Activated naive CD8-positive, alpha-beta T cell treated with anti-CD3 and anti-CD28 coated beads, Interleukin-2, amount 10 ng/mL, durations not matched to agents 7 days and 5 days (primary cell): Measurements from ENCODE around the gene STK40. TPM values are rescaled to one million over a fixed set of nuclear protein-coding genes. Genes with fewer than 3 reads are reported as not detected.

ENCODE experiments used
- ATAC-seq: fragments of 150-1000 bp; cut with Tn5 transposase; one replicate; pipeline ENCODE4 v1.10.0; 2021; ENCODE audit warnings: low read depth, moderate library complexity
- POLR2A ChIA-PET: fragments of 350-600 bp; sonication (Branson Sonifier 250); formaldehyde crosslinking; loops from one replicate; lab custom pipeline; 2021; ENCODE audit warnings: antibody characterized with exemption; lab: Charles Lee
- DNase-seq: peaks from one replicate; pipeline ENCODE4 v3.0.0; 2021
- H3K27ac Mint-ChIP-seq: one replicate; pipeline ENCODE4 v1.8.0; 2022; ENCODE audit warnings: mild to moderate bottlenecking, mixed read lengths
- H3K27me3 Mint-ChIP-seq: one replicate; pipeline ENCODE4 v1.8.0; 2022; ENCODE audit warnings: mild to moderate bottlenecking, moderate library complexity, mixed read lengths
- H3K36me3 Mint-ChIP-seq: one replicate; pipeline ENCODE4 v1.8.0; 2021; ENCODE audit warnings: mild to moderate bottlenecking, mixed read lengths
- H3K4me1 Mint-ChIP-seq: one replicate; pipeline ENCODE4 v1.8.0; 2021; ENCODE audit warnings: mixed read lengths
- H3K4me3 Mint-ChIP-seq: one replicate; pipeline ENCODE4 v1.8.0; 2022; ENCODE audit warnings: mild to moderate bottlenecking, moderate library complexity, mixed read lengths
- H3K9me3 Mint-ChIP-seq: one replicate; pipeline ENCODE4 v1.8.0; 2021; ENCODE audit warnings: mixed read lengths
- total RNA-seq, 2 experiments: library from RNA; stranded (reverse); gene quantifications; one replicate each; pipeline ENCODE4 v1.2.3, GENCODE V29; 2021

Gene STK40
- 10 to 100 TPM; 59.5 to 64.7 TPM for total RNA-seq

DNA sequence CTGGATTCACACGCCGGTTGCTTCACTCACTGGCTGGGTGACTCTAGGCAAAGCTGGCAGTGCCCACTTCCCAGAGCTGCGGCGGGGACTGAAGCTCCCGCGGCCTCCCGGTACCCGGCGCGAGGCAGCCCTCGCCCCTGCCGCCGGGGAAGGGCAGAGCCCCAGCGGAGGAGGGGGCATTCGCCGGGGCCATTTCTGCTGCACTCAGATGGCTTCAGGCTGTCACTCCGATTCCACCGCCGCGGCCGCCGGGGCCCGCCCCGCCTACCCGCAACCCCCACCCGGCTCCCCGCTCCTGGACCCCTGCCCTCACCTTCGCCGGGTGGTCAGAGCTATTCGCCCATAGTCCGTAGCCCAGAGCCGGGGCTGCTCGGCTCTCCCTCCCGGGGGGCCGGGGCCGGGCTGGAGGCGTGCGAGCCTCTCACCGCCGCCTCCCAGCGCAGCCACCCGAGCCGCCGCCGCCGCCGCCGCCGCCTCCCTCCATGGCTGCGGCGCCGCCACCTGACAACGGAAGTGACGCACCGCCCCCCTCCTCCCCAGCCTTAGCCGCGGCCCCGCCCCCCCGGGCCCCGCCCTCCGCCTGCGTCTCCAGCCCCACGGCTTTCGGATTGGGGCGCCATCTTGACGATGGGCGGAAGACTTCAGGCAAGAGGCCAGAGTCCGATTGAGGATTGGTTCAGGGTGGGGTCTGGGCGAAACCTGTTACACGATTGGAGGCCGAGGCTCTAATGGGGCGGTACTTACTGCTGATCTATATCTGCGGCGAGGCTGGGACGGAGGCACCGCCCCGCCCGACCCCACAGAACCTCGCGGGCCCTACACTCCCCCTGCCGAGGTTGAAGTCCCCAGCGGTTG is at the start of gene STK40:
TSS of gene STK40 (minus strand) at position 515 of the 855 bp plus-strand sequence. CDS start 24,592 bp downstream, outside the sequence.
- POLR2A ChIA-PET = interaction anchor here (0.8 to 6.6 kb wide), 31 partner anchors 9 to 616 kb away, joined by 3 to 105 read pairs (median 4); partner anchors contain the start of genes CLSPN, EVA1B, LSM10 and MAP7D1
- H3K27me3 Mint-ChIP-seq = no peaks in the 10 kb centered on the region

DNA sequence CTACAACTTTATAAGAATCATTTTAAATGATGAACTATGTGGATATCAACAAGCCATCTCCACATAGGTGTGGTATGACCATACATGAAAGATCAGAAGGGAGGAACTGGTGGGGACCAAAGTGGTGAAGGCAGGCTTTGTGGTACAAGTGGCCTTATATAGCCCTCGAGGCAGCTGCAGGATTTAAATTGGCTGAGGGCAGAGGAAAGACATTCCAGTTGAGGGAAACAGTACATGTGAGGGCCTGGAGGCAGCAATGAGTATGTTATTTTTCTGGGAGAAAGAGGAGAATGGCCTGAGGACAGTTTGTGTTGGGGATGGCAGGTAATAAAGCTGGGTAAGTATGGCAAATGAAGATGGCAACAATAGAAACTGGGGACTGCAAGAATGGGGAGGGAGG is 47.4 kb upstream of the STK40 start:
- DNase-seq (no peak), ATAC-seq (no peak)
- no peak overlapping the region for H3K27ac Mint-ChIP-seq
- H3K9me3 Mint-ChIP-seq = no peaks in the 10 kb centered on the region
- H3K27me3 Mint-ChIP-seq = peaks cover 4% of the 10 kb centered on the region
- peaks cover 8% of the 10 kb centered on the region for H3K4me1 Mint-ChIP-seq
- no peaks in the 10 kb centered on the region for H3K36me3 Mint-ChIP-seq
- POLR2A ChIA-PET = no interaction called here
- H3K4me3 Mint-ChIP-seq = no peak overlapping the region

More for the DNA sequence above, at the start of gene STK40:
- DNase-seq = peak; percentile 93
- no peaks in the 10 kb centered on the region for H3K9me3 Mint-ChIP-seq
- peak; percentile 89 for ATAC-seq
- H3K4me1 Mint-ChIP-seq = peaks cover 33% of the 10 kb centered on the region
- peaks cover 10% of the 10 kb centered on the region for H3K36me3 Mint-ChIP-seq
- H3K4me3 Mint-ChIP-seq = peak within 1 kb of the TSS; percentile 89
- peak within 1 kb of the TSS; percentile 96 for H3K27ac Mint-ChIP-seq

- ATAC-seq = no peak
- Mint-ChIP-seq H3K27me3 (peaks cover 4% of the 10 kb centered on the region), H3K9me3 (no peaks in the 10 kb centered on the region), H3K27ac (no peak overlapping the region), H3K36me3 (no peaks in the 10 kb centered on the region), H3K4me3 (no peak overlapping the region), H3K4me1 (peaks cover 8% of the 10 kb centered on the region)
- no peak for DNase-seq
- POLR2A ChIA-PET = no interaction called here
Observed at GRCh38 chr1:36432616-36433015, 46.9 kb upstream of the STK40 start.

- Mint-ChIP-seq H3K27ac (no peak overlapping the region), H3K36me3 (no peaks in the 10 kb centered on the region), H3K9me3 (no peaks in the 10 kb centered on the region), H3K4me3 (no peak overlapping the region), H3K27me3 (peaks cover 2% of the 10 kb centered on the region), H3K4me1 (peaks cover 6% of the 10 kb centered on the region)
- no peak for DNase-seq
- no peak for ATAC-seq
- POLR2A ChIA-PET = no interaction called here
Observed at GRCh38 chr1:36425791-36426190, 40.1 kb upstream of the STK40 start.

- peaks cover 2% of the 10 kb centered on the region for H3K27me3 Mint-ChIP-seq
- H3K27ac Mint-ChIP-seq = peak overlapping the region; percentile 81
- POLR2A ChIA-PET = interaction anchor here (1.2 to 2.1 kb wide), 2 partner anchors 35 to 115 kb away, joined by 4 to 7 read pairs; no protein-coding TSS in a partner anchor
- H3K4me1 Mint-ChIP-seq = peaks cover 12% of the 10 kb centered on the region
- ATAC-seq (no peak), DNase-seq (no peak)
- H3K4me3 Mint-ChIP-seq = no peak overlapping the region
- H3K9me3 Mint-ChIP-seq = no peaks in the 10 kb centered on the region
- no peaks in the 10 kb centered on the region for H3K36me3 Mint-ChIP-seq
Observed at GRCh38 chr1:36421649-36422048, 35.9 kb upstream of the STK40 start.

DNA sequence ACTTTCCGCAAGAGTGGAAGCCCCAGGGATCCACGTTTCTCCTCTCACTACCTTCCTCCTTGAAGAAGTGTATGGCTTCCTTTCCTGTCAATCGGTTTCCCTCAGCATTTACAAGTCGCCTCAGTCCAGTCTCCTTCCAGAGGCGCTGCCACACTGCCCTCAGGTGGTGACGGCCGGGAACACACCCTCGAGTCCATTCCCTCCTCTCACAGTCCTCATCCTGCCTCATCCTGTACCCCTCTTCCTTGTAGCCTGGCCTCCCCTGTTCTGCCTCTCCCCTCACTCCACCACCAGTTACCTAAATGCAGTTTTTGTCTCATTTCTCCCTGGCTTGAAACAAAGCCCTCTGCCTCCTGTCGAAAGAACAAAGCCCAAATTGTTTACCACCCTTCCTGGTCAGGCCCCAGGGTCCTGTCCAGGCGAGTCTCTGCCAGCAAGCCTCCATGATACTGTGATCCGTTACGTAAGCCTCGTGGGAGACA is 35.2 kb upstream of the STK40 start:
- H3K4me1 Mint-ChIP-seq = peaks cover 12% of the 10 kb centered on the region
- peak; percentile 97 for ATAC-seq
- peak overlapping the region; percentile 65 for H3K4me3 Mint-ChIP-seq
- no peaks in the 10 kb centered on the region for H3K36me3 Mint-ChIP-seq
- no peaks in the 10 kb centered on the region for H3K27me3 Mint-ChIP-seq
- peak overlapping the region; percentile 81 for H3K27ac Mint-ChIP-seq
- POLR2A ChIA-PET = interaction anchor here (2.1 kb wide), 2 partner anchors 34 to 35 kb away, joined by 7 to 20 read pairs; partner anchors contain the start of gene STK40
- H3K9me3 Mint-ChIP-seq = no peaks in the 10 kb centered on the region
- DNase-seq = peak; percentile 95

GRCh38 chr1:36420409-36420808 is 34.7 kb upstream of the STK40 start:
- H3K27me3 Mint-ChIP-seq = no peaks in the 10 kb centered on the region
- peak; percentile 7 for ATAC-seq
- no peaks in the 10 kb centered on the region for H3K9me3 Mint-ChIP-seq
- peaks cover 12% of the 10 kb centered on the region for H3K4me1 Mint-ChIP-seq
- no peak for DNase-seq
- POLR2A ChIA-PET = interaction anchor here (0.6 to 2.1 kb wide), 3 partner anchors 9 to 70 kb away, joined by 3 to 20 read pairs (median 4); partner anchors contain the start of gene STK40
- peak overlapping the region; percentile 81 for H3K27ac Mint-ChIP-seq
- no peaks in the 10 kb centered on the region for H3K36me3 Mint-ChIP-seq
- H3K4me3 Mint-ChIP-seq = peak overlapping the region; percentile 65

DNA sequence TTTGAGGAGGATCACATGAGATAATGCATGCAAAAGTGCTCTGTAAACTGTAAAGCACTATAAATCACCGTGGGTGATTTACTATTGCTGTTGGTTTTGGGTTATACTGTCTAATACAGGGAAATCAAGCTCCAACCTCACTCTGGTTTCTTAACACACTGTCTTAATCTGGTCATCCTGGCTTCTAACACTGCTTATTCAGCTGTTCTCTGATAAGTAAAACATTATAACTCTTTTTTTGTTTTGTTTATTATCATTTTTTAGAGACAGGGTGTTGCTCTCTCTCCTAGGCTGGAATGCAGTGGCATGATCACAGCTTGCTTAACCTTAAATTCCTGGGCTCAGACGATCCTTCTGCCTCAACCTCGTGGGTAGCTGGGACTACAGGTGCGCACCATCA is 33.8 kb upstream of the STK40 start:
- POLR2A ChIA-PET = interaction anchor here (0.6 to 2.1 kb wide), 2 partner anchors 34 to 69 kb away, joined by 3 to 20 read pairs; partner anchors contain the start of gene STK40
- H3K9me3 Mint-ChIP-seq = no peaks in the 10 kb centered on the region
- H3K27ac Mint-ChIP-seq = no peak overlapping the region
- peaks cover 12% of the 10 kb centered on the region for H3K4me1 Mint-ChIP-seq
- H3K4me3 Mint-ChIP-seq = no peak overlapping the region
- no peaks in the 10 kb centered on the region for H3K36me3 Mint-ChIP-seq
- ATAC-seq = no peak
- DNase-seq = no peak
- H3K27me3 Mint-ChIP-seq = no peaks in the 10 kb centered on the region

DNA sequence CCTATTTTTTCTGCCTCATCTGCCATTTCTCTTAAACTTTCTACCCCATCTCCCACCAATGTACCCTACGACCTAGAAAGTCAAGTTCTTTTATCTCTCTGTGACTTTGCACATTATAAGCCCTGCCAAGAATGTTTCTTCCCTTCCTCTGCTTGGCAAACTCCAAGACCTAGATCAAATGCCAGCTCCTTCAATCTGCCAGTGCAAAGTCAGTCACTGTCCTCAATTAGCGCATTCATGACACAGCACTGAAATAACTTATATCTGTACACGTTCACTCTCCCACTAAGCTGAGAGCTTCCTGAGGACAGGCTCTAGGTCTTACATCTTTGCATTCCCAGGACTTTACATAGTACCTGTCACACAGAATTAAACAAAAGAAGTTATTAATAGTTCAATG is 33.4 kb upstream of the STK40 start:
- peaks cover 12% of the 10 kb centered on the region for H3K4me1 Mint-ChIP-seq
- DNase-seq (no peak), ATAC-seq (no peak)
- H3K36me3 Mint-ChIP-seq = no peaks in the 10 kb centered on the region
- H3K9me3 Mint-ChIP-seq = no peaks in the 10 kb centered on the region
- POLR2A ChIA-PET = interaction anchor here (2.1 kb wide), 1 partner anchor 33 kb away, joined by 20 read pairs; the partner anchor contains the start of gene STK40
- no peak overlapping the region for H3K4me3 Mint-ChIP-seq
- no peaks in the 10 kb centered on the region for H3K27me3 Mint-ChIP-seq
- H3K27ac Mint-ChIP-seq = no peak overlapping the region

DNA sequence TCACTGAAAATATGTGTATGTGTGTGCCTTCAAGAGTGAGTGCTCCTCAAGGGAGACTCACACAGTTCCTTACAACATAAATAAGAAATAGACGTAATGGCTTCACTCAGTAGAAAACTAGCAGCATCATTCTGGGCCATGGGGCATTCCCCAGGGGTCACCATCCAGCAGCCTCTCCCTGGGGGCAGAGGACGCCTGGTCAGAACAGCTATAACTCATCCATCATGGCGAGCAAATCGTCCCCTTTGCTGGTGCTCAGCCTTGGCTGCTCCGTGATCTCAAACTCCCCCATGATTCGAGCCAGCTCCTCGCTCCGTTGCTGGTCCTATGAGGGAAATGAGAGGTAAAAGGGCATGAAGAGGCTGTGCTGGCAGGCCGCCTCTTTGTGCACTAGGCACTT is 32.2 kb upstream of the STK40 start:
- H3K27ac Mint-ChIP-seq = no peak overlapping the region
- H3K36me3 Mint-ChIP-seq = no peaks in the 10 kb centered on the region
- DNase-seq (no peak), ATAC-seq (no peak)
- H3K9me3 Mint-ChIP-seq = no peaks in the 10 kb centered on the region
- no peak overlapping the region for H3K4me3 Mint-ChIP-seq
- peaks cover 15% of the 10 kb centered on the region for H3K4me1 Mint-ChIP-seq
- H3K27me3 Mint-ChIP-seq = no peaks in the 10 kb centered on the region
- POLR2A ChIA-PET = no interaction called here

DNA sequence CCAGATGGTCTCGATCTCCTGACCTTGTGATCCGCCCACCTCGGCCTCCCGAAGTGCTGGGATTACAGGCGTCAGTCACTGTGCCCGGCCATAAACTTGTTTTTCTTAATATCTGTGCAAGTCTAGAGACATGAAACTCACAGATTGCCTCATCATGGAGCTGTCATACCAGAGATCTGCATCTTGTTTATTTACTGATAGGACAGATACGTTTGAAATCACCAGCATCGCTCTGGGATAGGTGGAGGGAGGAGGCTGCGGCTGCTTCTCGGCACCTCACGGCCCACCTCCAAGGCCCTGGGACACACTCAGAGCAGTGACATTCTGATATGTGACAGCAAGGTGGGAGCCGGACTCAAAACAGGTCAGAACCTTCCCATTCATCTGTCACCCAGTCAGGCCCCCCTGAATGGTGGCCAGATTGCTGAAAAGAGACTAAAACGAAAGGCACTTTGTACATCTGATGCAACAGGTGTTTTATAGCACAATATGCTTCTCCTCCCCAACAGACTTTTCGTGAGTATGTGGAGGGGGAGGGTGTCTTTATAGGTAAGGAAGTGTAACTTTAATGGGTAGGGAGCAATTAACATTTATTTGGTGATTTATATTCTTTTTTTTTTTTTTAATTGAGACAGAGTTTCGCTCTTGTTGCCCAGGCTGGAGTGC is 30.1 kb upstream of the STK40 start:
- POLR2A ChIA-PET = no interaction called here
- DNase-seq (no peak), ATAC-seq (no peak)
- Mint-ChIP-seq H3K36me3 (peaks cover 1% of the 10 kb centered on the region), H3K4me1 (peaks cover 19% of the 10 kb centered on the region), H3K4me3 (no peak overlapping the region), H3K27ac (no peak overlapping the region), H3K27me3 (no peaks in the 10 kb centered on the region), H3K9me3 (no peaks in the 10 kb centered on the region)

GRCh38 chr1:36414384-36414783 is 28.7 kb upstream of the STK40 start:
- Mint-ChIP-seq H3K4me1 (peaks cover 13% of the 10 kb centered on the region), H3K9me3 (peaks cover 3% of the 10 kb centered on the region), H3K27ac (no peak overlapping the region), H3K36me3 (peaks cover 1% of the 10 kb centered on the region), H3K4me3 (no peak overlapping the region), H3K27me3 (no peaks in the 10 kb centered on the region)
- POLR2A ChIA-PET = no interaction called here
- no peak for DNase-seq
- ATAC-seq = no peak
